Measurements from ENCODE around the gene TCAF1.
"Not testable (repeated sequence)": the region's sequence is repeated elsewhere in the genome, so short reads cannot be mapped to it uniquely, and the experiment has no call there.

- not testable (repeated sequence) for TF ChIP-seq CTCF (IDR thresholded peaks at IDR 0.05); POLR2A (IDR thresholded peaks at IDR 0.05; ENCODE audit: low read depth); POLR2AphosphoS5 (IDR thresholded peaks at IDR 0.05); EP300 (IDR thresholded peaks at IDR 0.05)
These were observed 80.3 kb downstream of the TCAF1 start for GRCh38 chr7:143821392-143822277.

Data from esophagus muscularis mucosa (tissue), 4 donors.